ENCODE measurements around the gene CHAC1.

CHAC1 gene, protein sequence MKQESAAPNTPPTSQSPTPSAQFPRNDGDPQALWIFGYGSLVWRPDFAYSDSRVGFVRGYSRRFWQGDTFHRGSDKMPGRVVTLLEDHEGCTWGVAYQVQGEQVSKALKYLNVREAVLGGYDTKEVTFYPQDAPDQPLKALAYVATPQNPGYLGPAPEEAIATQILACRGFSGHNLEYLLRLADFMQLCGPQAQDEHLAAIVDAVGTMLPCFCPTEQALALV

DNA sequence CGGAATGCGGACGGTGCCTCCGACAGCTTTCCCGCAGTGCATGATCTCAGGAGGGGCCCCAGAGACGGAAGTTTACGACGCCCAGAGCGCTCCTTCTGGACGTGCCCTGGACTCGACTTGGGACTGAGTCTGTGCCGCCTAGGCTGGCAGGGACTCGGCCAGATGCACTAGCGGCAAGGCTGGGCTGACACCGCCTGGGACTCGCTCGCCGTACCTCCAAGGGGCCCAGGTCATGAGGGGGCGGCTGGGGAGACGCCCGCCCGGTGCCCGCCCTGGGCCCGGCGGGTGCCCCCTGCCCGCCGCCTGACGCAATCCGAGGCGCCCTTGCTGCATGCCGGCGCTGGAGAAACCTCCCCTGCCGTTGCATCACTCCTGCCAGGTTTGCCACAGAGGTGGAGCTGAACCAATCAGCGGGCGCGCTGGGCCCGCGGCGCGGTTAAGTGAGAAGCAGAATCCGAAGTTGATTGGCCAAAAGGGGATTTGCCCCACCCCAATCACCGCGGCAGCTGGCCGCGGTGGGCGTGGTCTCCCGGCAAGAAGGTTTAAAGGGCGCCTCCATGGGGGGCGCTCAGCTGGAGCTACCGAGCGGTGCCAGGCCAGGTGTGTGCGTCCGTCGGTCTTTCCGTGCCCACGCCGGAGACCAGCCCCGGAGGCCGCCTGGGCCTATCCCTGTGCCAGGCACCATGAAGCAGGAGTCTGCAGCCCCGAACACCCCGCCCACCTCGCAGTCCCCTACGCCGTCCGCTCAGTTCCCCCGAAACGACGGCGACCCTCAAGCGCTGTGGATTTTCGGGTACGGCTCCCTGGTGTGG is at the start of gene CHAC1:
Gene CHAC1 (plus strand): TSS at position 571 of the 812 bp plus-strand sequence. CDS start 113 bp downstream, at position 684.
- DNase-seq (ENCODE audit: low read depth in 3 of 3), result peak; percentile 88 to 95 (median 94)

DNA sequence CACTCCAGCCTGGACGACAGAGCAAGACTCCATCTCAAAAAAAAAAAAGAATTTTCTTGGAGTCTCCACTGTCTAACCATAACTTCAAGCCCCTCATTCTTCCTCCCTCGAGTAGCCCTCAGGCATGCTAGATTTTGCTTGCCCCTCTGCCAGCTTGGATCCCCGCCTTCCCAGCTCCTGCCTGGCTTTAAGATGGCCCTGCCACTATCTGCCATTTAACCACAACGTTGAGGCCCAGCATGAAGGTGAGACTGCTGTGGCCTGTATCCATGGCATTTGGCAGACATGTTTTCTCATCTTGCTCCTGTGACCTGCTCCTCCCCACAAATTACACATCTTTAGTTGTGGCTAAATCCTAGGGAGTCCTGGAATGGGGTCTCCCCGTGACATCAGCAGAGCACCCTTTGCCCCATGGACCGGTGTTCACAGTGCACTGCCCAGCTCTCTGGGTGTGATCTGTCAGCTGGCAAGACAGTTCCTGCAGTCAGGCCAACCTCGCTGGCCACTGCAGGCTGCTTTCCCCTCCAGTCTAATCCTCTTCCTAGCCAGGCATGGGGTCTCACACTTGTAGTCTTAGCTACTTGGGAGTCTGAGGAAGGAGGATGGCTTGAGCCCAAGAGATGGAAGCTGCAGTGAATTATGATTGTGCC is 48.6 kb upstream of the CHAC1 start:
- DNase-seq (ENCODE audit: low read depth in 3 of 3), result no peak

DNA sequence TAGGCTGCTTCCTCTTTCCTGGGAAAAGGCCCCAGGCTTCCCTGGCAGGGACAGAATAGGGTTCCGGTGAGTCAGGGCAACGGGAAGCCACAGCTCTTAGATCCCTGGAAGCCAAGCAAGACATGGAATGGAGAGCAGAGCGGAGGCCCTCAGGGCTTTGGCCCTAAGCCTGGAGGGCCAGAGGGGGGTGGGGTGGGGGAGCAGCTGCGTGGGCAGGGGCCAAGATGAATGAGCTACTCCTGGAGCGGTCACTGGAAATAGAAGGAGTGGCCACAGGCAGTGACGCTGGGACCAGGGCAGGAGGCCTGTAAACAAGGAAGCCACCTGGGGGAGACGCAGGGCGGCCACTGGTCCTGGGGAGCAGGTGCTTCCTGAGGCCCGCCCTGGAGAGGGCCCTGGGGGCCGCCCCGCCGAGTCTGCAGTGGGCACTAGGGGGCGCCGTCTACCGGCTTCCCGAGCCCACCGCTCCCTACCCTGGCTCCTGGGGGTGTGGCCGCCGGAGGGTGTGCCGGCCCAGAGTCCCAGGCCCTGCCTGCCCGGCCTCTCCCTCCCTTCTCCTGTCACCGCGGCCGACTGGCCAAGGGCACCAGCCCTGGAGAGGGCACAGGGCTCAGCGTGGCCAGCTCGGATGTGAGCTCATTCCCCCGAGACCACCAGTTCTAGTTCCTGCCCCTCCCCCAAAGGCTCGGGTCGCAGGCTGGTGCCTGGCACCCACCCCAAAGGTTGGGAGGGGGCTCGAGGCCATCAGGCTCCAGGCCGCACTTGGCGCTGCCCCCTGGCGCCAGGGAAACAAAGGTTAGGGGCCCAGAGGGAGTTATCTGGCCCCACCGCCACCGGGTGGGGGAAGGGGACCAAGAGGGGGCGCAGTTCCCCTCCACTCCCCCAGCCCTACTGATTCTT is 46.9 kb upstream of the CHAC1 start:
- peak; percentile 55 to 63 (median 57) for DNase-seq (ENCODE audit: low read depth in 3 of 3)

DNA sequence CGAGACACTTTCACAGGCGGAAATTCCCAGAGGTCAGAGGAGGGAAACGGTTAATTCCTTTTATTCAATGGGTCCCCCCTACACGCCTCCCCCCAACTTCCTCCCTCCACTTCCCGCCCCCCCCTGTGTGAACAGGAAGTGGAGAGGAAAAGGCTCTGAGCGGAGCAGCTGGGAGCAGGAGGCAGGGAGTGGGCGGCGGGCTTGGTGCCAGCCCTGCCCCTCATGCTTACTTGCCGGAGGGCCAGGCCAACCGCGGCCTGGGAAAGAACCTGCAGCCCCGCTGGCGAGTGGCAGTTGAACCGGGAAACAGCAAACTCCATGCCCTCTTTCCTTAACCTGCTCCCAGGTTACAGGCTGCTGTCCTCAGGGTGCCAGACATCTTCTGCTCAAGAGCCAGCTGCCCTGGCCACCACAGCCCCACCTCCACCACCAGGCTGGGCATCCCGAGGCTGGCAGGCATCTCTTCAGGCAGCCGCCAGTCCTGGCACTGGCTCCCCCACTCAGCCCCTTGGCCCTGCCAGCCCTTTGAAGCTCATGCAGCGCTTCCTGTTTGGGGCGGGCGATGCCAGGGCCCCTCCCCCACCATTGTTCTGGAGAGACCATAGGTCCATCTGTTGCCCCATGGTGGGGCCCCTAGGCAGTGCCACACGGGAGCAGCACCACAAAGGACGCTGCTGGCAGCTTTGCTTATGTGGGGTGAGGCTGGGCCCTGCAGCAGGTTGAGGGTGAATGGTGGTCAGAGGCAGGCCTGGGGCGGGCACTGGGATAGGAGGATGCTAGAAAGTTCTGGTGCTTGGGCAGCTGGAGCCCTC is 46.1 kb upstream of the CHAC1 start:
- DNase-seq (ENCODE audit: low read depth in 3 of 3), result no peak

DNA sequence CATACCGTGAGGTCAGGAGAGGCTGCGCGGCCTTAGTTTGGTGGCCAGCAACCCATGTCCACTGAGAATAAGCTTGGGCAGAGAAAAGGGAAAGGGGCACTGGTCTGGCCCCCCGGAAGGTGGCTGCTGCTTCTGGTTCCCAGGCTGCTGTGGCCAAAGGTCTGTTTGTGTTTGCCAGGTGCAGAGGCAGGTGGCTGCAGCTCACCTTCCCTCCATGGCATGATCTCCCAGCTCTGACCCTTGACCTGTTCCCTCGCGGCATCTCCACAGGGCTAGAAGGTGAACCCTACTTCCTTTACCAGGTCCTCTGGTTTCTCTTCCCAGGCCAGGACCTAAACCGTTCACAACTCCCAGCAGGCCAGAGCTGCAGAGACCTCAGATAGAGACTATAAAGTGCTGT is 45.2 kb upstream of the CHAC1 start:
- no peak for DNase-seq (ENCODE audit: low read depth in 3 of 3)

DNA sequence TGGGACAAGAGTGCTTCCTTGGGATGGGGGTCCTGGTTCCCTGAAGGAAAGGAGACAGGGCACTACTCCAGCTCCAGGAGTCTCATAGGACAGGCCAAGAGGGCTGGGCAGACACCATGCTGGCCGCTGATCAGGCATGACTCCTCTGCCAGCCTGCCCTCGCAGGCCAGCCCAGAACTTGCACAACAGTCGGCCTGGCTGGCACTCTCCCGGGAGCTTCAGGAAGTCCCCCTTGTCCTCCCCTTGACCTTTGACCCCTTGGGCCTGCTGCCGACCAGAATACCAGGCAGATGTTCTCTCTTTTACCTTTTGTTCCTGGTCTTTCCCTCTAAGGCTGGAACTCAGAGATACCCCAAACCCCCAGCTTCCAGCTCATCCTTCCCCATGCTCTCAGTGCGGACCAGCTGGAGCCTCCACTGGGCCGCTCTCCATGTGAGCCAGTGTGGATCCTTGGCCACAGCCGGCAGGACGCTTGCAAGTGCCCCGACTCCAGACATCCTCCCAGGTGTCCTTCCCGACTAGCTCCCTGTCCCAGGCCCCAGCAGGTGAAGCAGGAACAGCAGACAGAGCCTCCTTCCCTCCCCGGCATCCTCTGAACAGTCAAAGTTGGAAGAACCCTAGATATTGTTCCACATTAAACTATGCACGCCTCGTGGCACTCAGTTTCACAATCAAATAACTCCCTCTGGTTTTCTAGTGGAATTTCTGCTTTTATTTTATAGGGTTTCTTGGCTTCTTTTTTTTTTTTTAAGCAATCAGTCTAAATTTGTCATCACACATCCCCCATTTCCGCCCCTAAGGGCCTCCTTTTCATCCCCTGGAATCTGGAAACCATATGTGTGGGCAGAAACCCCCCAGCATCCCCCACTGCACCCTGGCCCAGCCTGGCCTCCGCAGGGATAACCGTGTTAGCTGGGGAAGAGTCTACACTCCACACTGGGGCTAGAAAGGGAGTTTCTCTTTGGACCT is 43.3 kb upstream of the CHAC1 start:
- no peak for DNase-seq (ENCODE audit: low read depth in 3 of 3)

DNA sequence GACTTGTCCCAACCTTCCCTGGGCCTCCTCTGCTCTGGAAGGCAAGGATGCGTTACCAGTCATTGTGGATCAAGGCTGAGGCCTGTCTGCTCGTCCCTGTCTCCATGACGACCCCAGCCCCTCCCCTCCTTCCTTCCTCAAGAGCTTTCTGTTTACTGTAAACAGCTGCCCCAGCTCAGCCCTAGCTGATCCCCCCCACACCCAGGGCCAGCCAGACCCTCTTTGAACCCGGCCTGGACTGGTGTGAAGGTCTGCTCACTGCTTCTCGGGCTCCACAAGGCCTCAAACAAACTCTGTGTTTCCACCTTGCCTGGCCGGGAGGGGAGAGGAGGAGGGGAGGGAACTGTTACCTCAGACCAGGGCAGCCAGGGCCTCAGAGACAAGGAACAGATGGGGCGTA is 42.1 kb upstream of the CHAC1 start:
- no peak for DNase-seq (ENCODE audit: low read depth in 3 of 3)

DNA sequence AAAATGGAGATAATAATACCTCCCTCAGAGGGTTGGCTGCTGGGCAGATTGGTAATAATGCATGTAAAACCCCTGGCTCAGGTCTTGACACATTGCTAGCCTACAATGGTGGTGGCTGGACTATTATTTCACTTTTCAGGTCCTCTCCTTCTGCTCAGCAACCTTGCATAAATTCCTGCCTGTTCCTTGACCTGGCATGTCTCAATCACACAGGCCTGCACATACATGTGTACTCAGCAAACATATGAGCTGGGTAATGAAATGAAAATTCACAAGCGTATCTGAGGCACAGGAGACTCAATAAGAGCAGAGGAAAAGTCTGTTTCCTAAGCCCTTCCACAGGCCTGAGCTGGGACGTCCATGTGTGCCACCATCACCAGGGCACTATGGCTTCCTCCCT is 41.6 kb upstream of the CHAC1 start:
- DNase-seq (ENCODE audit: low read depth in 3 of 3), result no peak

DNA sequence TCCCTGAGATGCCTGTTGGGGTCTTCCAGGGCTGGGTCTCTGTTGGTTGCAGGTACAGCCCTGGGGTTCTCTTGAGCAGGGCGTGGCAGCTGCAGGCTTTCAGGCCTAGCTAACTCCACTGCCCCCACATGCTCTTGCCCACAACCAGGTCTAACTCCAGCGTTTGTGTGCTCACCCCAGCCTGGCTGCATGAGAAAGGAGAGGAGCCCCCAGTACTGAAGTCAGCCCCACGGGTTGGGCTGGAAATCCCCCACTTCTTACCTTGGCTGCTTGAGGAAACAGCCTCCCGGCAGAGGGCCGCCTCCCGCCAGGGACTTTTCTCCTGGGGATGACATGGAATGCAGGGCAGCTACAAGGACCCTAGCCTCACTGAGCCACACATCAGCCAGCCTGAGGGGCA is 40.8 kb upstream of the CHAC1 start:
- no peak for DNase-seq (ENCODE audit: low read depth in 3 of 3)

DNA sequence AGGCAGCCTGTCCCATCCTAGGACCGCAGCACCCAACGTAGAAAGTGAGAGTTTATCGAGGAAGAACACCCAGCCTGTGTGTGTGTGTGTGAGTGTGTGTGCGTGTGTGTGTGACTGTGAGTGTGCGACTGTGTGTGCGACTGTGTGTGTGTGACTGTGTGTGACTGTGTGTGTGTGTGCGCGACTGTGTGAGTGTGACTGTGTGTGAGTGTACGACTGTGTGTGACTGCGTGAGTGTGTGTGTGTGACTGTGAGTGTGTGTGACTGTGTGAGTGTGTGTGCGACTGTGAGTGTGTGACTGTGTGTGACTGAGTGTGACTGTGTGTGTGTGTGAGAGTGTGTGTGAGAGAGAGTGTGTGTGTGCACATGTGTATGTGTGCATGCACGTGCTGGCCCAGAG is 39.3 kb upstream of the CHAC1 start:
- no peak for DNase-seq (ENCODE audit: low read depth in 3 of 3)

DNA sequence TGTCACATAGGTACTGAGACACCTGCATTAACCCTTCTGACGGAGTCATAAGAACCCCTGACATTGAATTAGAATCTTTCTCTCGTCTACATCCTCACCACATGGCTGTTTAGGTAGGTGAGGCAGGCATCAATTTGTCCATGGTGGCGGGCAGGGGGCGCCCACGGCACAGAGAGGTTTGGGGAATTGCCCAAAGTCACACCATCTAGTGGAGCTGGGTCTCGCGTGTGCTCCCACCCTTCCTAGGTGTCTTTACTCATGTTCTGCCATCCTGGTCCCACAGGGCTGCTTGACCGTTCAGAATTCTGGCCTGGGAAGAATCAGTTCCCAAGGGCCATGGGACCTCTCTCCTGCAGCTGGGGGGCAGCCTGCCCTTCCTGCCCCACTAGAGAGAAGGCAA is 38.8 kb upstream of the CHAC1 start:
- DNase-seq (ENCODE audit: low read depth in 3 of 3), result no peak

DNA sequence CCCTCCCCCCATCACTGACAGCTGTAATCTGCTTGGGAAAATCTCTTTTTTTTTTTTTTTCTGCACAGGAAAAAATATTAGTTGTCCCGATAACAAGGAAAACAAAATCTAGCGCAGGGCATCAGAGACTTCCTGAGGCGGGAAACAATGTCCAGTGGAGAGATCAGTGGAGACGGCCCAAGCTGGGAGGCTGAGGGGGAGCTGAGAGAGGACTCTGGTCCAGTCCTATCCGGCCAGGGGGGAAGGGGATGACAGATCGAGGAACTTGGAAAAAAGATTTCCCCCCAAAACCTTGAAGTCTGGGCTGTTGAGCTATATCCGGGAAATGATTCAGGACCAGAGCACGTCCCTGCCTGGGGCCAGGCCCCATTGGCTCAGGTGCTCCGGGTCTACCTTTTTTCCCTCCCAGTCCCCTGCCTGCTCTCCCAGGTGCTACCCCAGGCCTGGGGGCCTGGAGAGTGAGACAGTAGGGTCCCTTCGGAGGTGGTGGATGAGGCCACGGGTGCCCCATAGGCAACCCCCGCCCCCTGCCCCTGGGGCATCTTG is 38.1 kb upstream of the CHAC1 start:
- no peak for DNase-seq (ENCODE audit: low read depth in 3 of 3)

DNA sequence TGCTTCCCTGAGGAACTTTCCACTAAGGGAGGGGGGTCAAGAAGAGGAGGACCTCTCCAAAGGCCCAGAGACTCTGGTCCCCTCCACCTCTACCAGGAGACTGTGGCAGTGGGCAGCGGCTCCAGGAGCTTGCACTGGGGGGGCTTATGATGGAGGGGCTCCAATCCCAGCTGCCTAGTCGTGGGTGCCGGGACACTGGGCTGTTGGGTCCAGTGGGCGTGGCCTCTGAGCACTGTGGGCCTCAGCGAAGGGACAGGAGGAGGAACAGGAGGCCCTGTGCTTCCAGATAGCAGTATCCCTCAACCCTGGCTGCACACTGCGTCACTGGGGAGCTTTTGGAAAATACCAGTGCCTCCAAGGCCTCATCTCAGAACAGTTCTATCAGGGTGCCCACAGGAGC is 37.6 kb upstream of the CHAC1 start:
- DNase-seq (ENCODE audit: low read depth in 3 of 3), result no peak

DNA sequence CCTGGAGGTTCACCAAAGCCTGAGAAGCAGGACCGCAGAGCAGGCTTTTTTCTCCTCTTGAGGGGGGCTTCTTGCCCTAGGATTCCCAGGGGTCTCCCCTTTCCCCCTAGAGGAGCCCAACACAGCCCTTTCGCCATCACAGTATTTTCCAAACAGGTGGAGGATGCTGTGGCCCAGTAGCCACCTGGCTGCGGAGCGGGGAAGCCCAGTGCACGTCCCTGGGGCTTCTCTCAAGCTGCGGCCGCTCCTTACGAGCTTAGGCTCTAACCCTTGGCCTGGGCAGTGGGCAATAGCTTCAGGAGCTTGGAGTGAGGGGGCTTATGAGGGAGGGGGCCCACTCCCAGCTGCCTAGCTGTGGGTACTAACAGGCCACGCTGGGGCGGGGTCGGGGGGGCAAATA is 35.7 kb upstream of the CHAC1 start:
- DNase-seq (ENCODE audit: low read depth in 3 of 3), result no peak

DNA sequence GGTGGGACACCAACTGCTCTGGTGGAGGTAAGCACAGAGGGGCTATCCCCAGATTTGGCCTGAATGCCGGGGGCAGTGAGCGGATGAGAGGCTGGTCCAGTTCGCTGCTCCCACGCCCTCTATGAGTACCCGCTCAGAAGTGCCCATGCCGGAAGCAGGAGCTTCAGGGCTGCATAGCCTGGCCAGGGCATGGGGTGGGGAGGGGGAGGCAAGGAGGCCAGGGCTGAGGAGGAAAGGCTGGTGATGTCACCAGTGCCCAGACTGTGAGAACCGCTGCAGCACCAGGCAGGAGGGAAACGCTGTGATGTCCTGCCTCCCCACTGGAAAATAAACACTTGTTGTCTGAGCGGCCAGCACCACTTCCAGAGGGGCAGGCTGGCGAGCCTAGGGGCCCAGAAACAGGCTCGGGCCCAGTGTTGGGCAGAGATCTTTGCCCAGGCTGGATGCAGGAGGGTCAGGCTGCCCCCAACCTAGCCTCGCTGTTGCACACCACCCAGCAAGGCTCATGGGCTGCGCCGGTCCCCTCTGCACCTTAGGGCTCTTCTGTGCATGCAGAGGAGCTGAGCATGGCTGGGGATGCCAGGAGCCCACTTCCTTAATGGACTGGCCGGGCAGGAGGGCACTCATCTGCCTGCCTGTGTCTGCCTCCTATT is 35.0 kb upstream of the CHAC1 start:
- no peak for DNase-seq (ENCODE audit: low read depth in 3 of 3)

DNA sequence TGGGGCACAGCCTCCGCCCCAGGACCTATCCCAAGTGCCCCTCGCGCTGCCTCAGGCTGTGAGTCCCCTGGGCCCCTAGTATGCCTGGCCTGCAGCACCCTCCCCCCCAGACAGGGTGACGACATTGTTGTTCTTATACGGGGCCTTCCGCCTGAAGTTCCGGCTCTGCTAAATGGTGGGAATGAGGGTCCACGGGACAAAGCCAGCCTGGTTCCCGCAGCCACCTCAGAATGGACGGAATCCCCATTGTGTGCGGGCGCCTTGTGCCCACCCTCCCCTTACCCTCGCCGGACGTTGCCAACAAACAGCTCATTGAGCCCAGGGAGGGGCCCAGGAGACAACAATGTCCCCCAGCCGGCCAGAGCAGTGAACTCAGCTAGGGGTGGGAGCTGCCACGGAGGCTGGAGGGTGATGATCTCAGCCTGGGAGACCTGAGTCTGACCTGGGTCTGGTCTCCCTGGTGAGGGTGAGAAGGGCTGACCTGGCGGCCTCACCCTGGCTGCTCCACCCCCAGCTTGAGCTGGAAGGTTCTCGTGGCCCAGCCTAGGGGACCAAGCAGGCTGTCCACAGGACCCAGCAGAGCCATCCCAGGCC is 34.4 kb upstream of the CHAC1 start:
- no peak for DNase-seq (ENCODE audit: low read depth in 3 of 3)

DNA sequence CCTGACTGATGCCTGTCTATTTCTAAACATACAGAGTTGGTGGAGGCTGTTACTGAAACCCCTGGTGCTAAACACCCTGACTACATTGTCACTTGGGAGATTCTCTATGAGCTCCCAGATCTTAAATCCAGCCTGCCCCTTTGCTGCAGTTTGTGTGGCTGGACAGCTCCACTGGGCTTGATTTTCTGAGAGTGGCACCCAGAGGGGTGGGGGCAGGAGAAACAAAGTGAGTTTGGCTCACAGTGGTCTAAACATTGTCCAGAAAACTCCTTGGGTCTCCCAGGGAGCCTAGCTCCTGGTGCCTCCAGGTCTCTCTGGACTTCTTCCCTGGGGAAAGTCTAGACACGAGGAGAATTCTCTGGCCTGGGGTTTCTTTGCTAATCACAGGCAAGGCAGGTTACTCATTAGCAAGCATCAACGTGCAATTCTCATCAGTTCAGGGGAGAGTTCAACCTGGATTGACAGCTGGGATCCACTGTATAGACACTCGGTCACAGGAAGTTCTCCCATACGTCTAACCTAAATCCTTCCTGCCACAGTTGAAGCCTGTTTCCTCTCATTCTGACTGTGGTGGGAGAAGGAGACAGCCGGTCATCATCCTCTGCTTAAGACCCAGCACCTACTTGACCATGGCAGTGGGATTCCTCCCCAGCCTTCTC is 31.2 kb upstream of the CHAC1 start:
- DNase-seq (ENCODE audit: low read depth in 3 of 3), result no peak

DNA sequence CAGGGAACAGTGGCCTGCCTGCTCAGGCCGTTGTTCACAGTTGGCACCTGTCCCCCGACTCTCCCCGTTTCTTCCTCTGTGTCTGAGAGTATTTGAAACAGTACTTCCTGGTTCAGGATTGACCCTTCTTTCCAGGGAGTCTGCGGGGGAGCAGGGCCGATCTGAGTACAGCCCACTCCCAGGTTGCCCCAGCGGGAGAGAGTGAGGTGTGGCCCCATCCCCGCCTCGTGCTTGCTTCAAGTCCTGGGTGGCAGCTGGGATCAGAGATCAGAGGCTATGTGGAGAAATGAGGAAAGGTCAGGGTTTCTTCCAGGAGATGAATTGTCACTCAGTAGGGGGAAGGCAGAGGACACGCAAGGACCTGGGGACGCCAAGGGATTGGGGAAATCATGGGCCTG is 30.7 kb upstream of the CHAC1 start:
- no peak for DNase-seq (ENCODE audit: low read depth in 3 of 3)

Data from stimulated activated CD4-positive, alpha-beta T cell treated with anti-CD3 and anti-CD28 coated beads, TNF-alpha, amount 100 ng/mL, for 4 hours (primary cell).